Suppressor macrophage treated with lipopolysaccharide for 4 hours (primary cell): ENCODE data around the gene THRB.
"Not testable (repeated sequence)": the region's sequence is repeated elsewhere in the genome, so short reads cannot be mapped to it uniquely, and the experiment has no call there.

Source experiments
- DNase-seq: peaks from one replicate; pipeline ENCODE4 v3.0.0-alpha.2; 2020

THRB gene

DNA sequence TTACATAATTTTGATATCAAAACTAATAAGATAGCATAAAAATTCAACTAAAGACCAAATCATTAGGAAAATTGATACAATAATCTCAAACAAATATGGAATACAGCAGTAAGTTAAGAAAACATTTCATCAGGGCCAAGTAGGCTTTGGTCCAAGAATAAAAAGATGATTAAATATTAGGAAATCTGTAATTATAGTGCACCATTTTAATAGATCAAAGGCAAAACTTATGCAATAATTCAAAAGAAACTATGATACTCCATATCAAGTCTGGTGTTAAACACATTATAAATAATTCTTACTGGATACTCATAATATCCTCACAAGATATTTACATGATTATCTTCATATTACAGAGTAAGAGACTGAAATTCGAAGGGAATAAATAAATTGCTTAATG is 51.2 kb downstream of the THRB start:
- no peak for DNase-seq

DNA sequence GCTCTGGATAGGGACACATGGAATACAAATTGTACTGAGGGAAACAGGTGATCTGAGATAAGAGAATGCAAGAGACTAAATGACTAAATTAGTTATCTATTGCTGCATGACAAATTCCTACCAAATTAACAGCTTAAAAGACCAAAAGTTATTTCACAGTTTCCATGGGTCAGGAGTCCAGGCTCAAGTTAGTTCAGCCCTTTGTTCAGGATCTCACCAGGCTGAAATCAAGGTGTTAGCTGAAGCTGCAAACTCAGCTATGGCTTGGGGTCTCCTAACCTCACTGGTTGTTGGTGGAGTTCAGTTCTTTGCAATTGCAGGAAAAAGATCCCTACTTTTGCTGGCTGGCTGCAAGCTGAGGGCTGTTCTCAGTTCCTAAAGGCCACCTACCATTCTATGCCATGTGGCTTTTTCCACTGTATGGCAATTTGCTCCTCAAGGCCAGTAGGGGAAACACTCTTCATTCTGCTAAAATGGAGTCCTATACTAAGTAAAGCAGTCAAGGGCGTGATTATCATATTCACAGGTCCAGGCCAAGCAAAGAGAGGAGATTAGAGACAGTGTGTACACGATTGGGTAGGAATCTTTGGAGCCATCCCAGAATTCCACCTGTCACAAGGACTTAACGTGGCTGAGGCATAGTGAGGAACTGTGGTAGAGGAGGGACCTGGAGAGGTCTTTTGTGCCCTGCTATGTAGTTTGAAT is 53.7 kb downstream of the THRB start:
- DNase-seq, result no peak

DNA sequence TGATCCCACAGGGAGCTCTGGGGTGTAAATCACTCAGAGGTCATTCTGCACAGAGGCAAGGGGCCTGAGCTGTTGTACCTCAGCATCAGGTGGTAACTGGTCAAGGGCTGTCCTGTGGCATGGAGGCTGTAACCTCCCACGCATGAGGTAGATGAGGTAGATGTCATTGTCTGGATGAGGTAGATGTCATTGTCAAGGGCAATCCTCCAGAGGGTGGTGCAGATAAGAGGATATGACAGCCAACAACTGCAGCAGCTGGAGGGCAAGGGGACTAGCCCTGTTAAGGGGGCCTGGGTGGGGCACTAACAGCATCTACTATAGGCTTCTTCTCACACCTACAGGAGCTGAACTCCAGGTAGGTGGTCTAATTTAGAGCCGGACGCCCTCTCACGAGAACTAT is 55.6 kb downstream of the THRB start:
- no peak for DNase-seq

DNA sequence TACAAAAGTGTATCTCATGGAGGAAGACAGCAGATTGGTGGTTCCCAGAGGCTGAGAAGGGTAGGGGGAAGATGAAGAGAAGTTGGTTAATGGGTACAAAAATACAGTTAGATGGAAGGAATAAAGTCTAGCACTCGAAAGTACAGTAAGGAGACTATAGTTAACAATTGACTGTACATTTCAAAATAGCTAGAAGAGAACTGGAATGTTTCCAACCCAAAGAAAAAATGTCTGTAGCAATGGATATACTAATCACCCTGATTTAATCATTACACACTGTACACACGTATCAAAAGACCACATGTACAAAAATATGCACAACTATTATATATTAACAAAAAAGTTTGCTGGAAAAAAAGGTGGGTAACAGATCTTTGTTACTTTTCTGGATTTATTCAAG is 57.3 kb downstream of the THRB start:
- no peak for DNase-seq

DNA sequence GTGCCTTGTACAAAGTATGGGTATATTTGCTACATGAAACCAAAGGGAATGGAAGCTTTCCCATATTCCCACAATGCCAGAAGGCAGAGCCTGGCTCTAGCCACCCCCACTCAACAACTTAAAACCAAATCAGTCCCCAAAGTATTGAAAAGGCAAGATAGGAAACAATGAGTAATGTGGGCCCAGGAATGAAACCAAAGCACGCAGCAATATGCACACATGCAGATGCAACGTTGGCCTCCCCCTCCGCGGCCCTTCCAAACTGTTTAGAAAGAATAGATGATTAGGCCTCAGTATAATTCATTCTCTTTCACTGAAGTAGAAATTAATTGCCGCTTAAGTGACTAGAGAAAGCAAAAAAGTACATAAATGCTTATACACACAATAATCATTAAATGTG is 59.1 kb downstream of the THRB start:
- no peak for DNase-seq

DNA sequence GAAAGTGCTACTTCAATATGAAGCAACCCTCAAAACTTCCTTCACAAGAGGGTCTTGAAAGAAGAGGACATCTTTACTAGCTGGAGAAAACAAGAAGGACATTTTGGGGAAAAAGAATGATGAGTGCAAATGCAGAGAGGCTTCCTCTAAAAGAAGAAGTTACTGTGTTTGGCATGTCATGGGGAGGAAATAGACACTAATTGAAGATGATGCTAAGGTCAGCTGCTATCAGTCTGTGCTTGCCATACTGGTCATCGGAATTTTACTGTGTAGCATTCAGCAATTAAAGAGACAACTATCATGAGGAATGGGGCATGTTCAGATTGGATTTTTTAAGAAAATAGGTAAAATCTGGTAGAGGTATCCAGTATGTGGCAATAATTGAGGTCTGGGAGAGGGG is 60.0 kb downstream of the THRB start:
- DNase-seq, result peak; percentile 48

DNA sequence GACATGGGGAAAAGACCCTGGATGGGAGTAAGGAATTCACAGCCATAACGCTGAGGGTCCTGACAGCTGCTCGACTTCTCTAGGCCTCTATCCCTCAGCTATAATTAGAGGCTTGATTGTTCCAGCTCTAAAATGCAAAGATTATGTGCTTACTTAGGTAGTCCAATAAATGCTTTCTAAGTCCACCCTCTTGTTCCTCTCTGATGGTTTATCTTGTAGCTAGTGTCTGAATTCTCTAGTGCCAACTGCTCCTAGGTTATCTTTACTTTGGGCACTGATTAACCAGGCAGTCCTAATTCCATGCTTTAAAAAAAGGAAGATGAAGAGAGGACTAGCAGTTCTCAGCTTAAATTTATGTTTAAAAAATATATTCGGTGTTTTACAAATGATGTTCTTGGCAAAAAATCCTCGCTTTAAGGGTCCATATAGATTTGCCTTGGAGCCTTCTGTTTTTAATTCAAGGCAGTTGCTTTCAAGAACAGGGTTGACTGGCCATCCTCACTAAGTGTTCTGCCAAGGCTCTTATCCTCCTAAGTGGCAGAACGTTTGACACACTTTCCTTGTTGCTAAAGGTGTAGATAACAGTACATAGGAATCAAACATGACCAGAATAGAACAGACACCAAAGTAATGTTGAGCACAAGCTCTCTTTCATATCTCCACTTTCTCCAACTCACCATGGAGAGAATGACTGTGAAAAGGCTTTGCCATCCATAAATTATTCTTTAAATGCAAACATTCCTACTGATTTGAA is 60.6 kb downstream of the THRB start:
- DNase-seq, result no peak

DNA sequence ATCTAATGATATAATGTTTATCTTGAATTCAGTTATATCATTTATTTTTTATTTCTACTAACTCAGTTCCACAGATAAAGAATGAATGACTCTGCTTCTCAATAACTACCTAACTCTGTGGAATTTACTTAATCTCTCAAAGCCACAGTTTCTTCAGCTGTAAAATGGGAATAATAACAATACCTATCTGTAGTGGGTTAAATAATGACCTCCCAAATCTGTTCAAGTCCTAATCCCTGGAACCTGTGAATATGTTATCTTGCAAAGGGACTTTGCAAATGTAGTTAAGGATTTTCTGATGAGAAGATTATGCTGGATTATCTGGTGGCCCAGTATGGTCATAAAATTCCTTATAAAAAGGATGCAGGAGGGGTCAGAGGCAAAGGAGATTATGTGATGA is 61.7 kb downstream of the THRB start:
- DNase-seq, result no peak

DNA sequence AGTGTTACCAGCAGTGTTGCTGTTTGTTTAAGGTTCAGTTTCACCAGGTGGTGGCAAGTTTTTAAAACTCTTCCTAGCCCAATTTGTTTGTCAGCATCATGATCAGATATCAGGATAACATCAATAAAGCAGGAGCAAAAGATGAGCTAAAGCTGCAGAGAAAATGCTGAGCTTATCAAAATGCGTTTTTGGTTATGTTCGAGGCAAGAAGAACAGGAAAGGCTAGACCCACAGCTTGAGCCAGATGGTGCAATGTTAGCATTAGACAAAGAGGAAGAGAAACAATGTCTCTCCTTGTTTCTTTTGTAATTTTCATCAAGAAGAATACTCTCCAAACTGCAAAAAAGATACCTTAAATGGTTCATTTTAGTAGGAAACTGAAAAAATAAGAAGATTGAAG is 66.2 kb downstream of the THRB start:
- peak; percentile 63 for DNase-seq

DNA sequence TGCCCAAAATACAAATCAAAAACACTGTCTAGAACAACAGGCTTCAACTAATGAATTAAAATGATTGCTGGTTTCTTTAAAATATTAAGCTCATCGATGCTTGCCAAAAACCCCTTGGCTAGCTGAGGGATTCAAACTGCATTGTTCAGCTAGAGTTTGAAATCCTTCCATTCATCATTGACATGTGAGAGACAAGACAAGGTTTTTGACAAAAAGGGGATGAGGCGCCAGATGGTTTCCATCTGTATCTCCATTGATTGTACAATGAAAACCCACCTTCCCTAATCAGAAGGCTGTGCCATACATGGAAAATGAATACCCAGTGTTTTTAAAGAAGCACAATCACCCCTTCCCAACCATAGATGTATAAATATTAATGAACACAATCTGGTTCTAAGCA is 67.8 kb downstream of the THRB start:
- DNase-seq, result no peak

DNA sequence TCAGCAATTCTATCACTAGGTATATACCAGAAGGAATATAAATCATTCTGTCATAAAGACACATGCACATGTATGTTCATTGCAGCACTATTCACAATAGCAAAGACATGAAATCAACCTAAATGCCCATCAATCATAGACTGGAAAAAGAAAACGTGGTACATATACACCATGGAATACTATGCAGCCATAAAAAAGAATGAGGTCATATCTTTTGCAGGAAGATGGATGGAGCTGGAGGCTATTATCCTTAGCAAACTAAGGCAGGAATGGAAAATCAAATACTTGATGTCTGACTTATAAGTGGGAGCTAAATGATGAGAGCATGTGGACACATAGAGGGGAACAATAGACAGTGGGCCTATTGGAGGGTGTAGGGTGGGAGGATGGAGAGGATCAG is 73.8 kb downstream of the THRB start:
- not testable (repeated sequence) for DNase-seq

DNA sequence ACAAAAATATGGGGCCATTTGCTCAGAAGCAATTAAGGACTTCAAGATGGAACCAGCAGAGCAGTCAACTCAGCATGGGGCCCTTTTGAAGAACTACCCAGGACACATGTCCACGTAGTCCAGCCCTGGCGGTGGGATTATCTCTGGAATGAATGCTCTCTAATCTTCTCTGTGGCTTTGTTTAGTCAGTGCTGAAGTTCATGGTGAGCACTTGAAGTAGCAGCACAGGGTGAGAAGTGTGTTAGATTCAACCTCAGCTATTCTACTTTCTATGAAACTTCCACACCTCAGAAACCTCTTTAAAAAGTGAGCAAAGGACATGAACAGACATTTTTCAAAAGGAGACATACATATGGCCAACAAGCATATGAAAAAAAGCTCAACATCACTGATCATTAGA is 74.4 kb downstream of the THRB start:
- no peak for DNase-seq

DNA sequence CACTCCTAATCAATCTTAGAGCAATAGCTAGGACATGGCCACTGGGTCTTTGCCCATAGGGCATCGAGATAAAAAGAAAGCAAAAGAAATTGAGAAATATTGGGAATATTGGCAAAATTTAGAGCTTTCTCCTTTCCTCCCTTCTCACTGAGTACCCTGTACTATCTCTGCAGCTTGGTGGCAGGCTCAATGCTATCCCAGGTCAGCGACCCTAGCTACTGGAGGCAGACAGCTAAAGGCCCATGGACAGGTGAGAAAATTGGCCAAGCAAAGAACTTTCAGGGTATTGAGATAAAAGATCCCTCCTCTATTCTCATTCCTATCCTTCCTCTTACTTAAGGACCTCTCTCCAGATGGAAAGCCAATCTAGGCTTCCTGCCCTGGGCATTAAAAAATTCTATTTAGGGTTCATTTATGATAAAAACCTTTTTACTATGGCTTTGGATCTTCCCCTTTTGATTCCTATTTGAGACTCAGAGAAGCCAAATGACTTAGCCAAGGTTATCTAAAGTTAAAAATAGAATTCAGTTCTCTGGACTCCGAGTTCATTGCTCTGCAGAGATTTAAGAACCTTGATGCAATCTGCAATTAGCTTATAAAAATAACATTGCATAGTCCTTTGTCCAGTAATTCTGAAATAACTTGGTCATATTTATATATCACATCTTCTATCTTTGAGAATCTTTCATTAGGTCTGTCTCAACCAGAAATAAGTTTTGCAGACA is 75.4 kb downstream of the THRB start:
- no peak for DNase-seq

DNA sequence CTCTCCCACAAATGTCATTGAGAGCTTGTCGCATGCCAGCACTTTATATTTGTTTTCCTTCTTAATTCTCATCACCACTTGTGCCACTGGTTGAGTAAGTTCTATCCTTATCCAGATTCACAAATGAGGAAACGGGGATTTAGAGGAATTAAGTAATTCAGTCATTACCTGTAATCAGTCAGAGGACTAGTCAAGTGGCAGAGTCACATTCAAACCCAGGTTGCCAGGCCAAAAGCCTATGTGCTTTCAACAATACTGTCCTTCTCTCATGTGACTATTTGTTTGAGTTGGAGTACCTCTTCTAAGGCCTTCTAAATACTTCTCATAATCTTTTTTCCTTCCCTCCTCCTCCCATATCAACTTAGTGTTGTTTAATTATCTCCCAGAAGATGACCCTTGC is 76.9 kb downstream of the THRB start:
- DNase-seq, result no peak

DNA sequence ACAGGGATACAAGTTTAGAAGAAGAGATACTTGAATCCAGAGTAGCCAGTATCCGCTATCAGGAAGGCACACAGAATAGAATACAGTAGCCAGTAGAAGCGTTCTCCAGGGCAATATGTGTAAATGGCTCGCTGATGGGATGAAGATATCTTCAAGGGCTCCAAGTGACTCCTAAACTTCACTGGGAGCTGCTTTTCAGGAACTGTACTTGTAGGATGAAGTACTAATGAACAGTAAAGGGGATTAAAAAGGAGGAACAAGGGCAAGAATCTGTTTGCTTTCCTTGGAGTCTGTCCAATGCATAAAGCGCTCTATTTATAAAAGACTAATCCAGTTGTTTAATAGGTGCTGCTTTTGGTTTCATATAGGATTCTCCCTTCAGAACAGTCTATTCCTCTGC is 78.4 kb downstream of the THRB start:
- no peak for DNase-seq

DNA sequence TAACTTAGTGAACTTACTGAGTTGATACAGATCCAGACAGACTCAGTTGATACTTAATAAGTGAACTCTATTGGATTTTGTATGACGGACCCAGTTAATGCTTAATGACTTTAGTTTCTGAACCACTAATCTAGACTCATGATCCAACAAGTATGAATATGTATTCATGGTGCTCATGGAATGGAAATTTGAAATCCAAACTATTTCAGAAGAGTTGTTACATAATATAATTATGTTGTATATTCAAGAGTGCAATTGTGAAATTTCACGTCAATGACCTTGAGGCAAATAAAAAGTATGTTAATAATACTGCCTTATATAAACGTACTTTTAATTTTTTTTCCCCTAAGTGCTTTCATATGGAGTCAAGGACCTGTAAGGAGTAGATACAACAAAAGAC is 78.8 kb downstream of the THRB start:
- no peak for DNase-seq

DNA sequence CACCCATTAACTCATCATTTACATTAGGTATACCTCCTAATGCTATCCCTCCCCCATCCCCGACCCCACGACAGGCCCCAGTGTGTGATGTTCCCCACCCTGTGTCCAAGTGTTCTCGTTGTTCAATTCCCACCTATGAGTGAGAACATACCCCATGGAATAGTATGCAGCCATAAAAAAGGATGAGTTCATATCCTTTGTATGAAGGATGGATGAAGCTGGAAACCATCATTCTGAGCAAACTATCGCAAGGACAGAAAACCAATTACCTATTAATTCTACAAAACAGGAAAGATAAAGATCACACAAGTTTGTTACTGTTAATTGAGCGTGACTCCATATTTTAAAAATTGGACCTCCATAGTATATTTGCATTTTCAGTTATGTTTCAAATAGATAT is 81.0 kb downstream of the THRB start:
- not testable (repeated sequence) for DNase-seq

DNA sequence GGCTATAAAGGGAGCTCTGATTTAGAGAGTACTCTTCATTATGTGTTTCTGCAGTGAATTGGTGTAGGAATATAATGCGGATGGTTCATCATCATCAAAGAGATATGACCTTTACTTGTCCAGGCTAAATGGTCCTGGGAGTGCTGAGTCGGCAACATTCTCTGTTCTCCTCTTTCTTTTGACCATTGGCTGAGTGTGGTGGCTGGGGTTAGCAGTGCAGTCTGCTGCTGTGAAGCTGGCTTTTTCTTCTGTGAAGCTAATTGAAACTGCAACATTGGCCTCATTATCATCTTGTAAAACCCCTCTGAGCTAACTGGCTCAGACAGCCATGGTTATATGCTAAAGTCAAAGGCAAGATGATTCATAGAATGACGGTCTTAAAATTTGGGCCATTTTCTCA is 83.8 kb downstream of the THRB start:
- DNase-seq, result no peak

DNA sequence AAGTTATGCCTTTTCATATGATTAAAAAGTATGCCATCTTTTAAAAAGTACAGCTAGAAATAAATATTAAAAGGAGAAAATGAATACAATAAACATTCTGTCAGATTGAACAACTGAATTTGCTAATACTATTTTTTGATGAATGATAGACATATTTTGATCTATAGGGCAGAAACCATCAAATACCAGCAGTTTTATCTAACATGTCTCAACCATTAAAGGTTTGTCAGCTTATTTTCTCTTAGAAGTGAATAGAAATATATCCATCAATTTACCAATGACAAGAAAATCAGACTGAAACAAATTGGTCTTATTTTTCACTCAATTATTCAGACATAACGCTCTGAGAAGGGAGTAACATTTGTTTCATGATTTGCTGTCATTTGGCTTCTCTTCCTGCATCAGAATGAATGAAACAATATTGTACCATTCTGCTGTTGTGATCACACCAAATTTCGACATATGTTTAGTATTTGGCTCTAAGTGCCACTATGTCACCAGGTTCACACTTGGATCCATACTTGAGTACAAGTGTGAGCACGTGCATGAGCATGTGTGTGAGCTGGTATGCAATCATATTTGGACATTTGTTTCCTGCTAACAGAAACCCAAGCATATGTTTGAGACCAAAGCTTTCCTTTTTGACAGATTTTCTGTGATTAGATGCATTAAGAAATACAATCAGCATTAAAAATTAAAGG is 86.5 kb downstream of the THRB start:
- no peak for DNase-seq

DNA sequence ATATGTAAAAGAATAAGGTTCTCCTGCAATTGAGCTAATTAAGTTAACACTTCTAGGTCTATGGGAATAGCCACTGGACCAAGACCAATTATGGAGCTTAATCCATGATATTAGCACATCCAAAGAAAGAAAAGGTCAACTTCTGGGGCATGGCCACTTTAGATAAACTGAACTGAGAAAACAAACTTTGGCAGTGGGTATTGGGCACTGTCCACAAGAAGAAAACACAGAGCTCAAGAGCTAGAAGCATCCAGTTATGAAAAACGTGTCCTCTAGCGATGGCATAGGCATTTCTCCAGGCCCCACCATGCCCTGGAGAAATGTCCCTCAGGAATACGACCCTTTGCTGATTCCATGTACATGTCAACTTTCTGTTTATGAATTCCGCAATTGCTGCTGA is 87.8 kb downstream of the THRB start:
- no peak for DNase-seq

DNA sequence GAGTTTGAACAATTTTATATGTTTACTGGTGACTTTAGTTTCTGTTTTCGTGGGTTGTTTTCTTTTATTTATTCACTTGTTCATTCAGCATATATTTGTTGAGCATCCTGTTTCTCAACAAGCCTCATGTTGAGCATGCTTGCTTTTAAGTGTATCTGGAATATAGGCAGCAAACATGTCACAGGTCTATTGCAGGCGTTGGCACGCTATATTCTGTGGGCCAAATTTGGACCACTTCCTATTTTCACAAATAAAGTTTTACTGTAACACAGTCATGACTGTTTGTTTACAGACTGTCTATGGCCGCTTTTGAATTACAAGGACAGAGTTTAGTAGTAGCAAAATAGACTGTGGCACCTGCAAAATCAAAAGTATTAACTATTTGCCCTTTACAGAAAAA is 89.6 kb downstream of the THRB start:
- DNase-seq, result no peak

DNA sequence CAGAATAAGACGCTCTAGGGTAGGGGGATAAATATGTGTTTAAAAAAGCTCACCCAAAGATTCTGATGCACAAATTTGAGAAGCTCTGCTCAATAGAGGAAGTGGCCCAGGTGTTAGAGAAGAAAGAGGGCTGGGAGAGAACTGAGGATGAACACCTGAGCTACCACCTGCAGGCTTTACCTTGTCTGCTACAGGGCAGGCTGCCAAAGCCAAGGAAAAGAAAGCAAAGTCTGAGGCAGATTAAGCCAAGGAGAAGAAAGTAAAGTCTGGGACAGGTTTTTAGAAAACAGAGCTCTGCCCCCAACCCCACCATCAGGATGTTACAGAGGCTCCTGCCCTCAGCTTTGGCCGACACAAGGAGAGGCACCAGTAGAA is 92.9 kb downstream of the THRB start:
- no peak for DNase-seq

DNA sequence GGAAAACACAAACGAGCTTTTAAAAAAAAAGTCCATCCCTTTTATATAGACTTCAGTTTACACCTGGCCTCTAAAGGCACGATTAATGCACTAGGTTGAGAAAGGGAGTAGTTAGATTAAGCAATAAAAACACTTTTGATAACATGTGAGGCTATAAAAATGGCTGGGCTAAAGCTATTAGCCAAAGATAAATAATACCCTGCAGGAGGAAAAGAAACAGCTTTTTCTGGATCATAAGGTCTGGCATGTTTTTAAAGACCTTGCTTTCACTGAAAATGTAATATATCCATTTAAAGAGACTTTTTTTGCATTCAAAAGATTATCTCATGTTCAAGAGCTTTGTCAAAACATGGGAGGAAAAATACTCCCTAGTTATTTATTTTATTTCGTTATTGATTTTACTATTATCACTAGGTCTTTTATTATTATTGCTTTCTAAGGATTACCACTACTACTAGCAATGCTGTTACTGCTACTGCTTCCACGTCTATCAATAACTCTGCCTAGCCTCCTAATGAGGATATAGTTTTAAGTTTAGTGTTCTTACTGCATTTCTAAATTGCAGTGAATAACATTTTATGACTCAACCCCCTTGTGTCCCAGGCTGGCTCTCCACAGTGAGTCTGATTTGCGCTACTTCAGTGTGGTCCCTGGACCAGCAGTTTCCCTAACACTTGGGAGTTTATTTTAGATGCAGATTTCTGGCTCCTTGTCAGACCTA is 93.4 kb downstream of the THRB start:
- DNase-seq, result no peak
